ENCODE data around the gene SH3BGRL.
"Not testable (repeated sequence)": the region's sequence is repeated elsewhere in the genome, so short reads cannot be mapped to it uniquely, and the experiment has no call there.

Gene SH3BGRL

GRCh38 chrX:81305240-81305639 is 103.3 kb downstream of the SH3BGRL start:
- no peak for DNase-seq (ENCODE audit: low read depth)
- H3K4me3 ChIP-seq (replicated peaks; ENCODE audit: low read depth, low read length): no peak overlapping the region
- TF ChIP-seq, protein P1, sequence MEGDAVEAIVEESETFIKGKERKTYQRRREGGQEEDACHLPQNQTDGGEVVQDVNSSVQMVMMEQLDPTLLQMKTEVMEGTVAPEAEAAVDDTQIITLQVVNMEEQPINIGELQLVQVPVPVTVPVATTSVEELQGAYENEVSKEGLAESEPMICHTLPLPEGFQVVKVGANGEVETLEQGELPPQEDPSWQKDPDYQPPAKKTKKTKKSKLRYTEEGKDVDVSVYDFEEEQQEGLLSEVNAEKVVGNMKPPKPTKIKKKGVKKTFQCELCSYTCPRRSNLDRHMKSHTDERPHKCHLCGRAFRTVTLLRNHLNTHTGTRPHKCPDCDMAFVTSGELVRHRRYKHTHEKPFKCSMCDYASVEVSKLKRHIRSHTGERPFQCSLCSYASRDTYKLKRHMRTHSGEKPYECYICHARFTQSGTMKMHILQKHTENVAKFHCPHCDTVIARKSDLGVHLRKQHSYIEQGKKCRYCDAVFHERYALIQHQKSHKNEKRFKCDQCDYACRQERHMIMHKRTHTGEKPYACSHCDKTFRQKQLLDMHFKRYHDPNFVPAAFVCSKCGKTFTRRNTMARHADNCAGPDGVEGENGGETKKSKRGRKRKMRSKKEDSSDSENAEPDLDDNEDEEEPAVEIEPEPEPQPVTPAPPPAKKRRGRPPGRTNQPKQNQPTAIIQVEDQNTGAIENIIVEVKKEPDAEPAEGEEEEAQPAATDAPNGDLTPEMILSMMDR (IDR thresholded peaks at IDR 0.05; ENCODE audit: low read length, missing control alignments): no peak

DNA sequence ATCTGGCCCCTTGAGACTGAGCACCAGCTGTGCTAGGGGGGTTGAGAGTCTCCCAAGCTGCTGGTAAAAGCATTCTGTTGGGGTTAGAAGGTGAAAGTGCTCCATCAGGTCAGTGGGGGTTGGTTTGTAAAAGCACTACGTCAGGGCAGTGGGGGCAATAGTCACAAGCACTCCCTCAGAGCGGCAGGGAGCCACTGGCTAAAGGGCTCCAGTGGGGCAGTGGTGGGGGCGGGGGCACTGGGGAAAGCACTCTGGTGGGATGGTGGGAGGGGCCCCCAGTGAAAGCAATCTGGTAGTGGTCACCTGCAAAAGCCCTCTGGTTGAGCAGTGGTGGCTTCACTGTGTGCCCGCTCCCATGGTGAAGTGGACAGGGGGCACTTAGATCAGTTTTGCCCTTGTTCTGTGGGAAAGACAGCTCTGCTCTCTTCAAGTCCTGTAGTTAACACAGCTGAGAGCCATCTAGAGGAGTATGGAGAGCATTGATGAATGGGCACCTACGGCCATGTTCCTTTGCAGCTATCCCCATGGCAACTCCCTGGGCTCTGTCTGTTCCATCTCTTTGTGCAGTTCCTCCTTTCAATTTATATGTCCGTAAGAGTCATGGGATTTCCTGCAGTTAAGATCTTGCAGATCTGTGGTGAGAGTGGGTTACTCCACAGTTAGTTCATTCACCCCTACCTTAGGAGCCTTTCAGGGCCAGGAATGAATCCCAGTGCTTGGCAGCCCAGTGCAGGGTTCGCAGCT is 106.4 kb downstream of the SH3BGRL start:
- DNase-seq (ENCODE audit: low read depth): no peak
- TF ChIP-seq, protein P1 (IDR thresholded peaks at IDR 0.05; ENCODE audit: low read length, missing control alignments): no peak
- no peak overlapping the region for H3K4me3 ChIP-seq (replicated peaks; ENCODE audit: low read depth, low read length)

DNA sequence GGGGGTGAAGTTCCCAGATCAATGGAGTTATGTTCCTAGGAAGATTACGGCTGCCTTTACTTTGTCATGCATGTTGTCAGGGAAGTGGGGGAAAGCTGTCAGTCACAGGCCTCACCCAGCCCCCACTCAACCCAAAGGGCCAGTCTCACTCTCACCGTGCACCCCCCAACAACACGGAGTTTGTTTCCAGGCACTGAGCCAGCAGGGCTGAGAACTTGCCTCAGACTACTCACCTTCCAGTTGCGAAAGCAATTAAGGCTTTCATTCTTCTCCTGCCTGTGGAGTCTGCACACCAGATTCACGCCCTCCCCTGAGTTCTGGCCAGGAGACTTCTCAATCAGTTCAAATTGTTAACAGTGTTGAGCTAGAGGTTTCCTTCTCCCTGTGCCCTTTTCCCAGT is 114.3 kb downstream of the SH3BGRL start:
- TF ChIP-seq, protein P1 (IDR thresholded peaks at IDR 0.05; ENCODE audit: low read length, missing control alignments): no peak
- DNase-seq (ENCODE audit: low read depth): peak; percentile 38
- no peak overlapping the region for H3K4me3 ChIP-seq (replicated peaks; ENCODE audit: low read depth, low read length)

DNA sequence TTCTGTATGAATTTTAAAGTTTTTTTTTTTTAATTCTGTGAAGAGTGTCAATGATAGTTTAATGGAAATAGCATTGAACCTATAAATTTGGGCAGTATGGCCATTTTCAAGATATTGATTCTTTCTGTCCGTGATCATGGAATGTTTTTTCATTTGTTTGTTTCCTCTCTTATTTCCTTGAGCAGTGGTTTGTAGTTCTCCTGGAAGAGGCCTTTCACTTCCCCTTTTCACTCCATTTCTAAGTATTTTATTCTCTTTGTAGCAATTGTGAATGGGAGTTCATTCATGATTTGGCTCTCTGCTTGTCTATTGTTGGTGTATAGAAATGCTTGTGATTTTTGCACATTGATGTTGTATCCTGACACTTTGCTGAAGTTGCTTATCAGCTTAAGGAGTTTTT is 129.8 kb downstream of the SH3BGRL start:
- not testable (repeated sequence) for DNase-seq (ENCODE audit: low read depth); H3K4me3 ChIP-seq (replicated peaks; ENCODE audit: low read depth, low read length)

DNA sequence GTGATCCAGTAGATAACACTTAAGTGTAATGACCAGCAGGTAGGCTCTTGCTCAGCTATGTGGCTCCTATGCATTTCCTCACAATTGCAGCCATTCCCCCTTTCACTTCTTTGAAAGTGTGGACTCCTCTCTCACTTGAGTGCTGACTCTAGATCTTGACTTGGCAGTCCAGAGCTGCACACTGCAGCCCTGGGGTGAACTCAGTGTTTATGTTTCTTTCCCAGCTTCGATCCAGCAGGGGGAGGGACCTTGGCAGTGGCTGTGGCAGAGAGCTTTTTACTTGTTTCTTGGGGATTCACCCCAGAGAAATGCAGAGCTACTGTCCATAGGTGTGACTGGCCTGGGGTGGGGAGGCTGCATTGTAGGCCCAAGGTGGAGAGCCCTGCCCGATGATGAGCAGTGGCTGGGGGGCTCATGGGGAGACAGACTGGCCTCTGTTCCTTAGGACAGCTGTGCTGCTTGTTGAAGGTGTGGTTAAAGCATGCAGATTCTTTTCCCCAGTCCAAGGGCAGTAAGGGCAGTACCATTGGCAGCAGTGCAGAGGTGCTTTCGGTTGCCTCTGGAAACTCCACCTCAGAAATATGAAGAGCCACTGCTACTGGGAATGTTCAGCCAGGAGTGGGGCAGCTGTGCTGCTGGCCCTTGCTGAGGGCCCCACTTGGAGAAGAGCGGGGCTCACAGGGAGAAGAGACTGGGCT is 134.7 kb downstream of the SH3BGRL start:
- DNase-seq (ENCODE audit: low read depth): no peak
- TF ChIP-seq, protein P1 (IDR thresholded peaks at IDR 0.05; ENCODE audit: low read length, missing control alignments): no peak
- H3K4me3 ChIP-seq (replicated peaks; ENCODE audit: low read depth, low read length): no peak overlapping the region

- H3K4me3 ChIP-seq (replicated peaks; ENCODE audit: low read depth, low read length): no peak overlapping the region
- no peak for DNase-seq (ENCODE audit: low read depth)
- TF ChIP-seq, protein P1 (IDR thresholded peaks at IDR 0.05; ENCODE audit: low read length, missing control alignments): no peak
These were observed 135.9 kb downstream of the SH3BGRL start for GRCh38 chrX:81337805-81338204.

DNA sequence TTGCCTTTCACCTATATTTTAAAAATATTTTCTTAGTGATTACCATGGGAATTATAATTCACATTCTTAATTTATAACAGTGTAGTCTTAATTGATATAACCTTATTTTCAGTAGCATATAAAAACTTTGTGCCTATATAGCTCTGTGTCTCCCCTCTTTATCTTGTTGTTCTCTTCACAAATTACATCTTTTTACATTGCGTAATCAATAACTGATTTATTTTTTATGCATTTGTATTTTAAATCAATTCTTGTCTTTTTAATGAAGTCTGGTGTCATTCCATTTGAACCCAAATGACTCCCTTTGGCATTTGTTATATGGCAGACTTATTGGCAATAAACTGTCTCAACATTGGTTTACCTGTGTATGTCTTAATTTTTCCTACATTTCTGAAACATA is 137.0 kb downstream of the SH3BGRL start:
- TF ChIP-seq, protein P1 (IDR thresholded peaks at IDR 0.05; ENCODE audit: low read length, missing control alignments): no peak
- H3K4me3 ChIP-seq (replicated peaks; ENCODE audit: low read depth, low read length): no peak overlapping the region
- DNase-seq (ENCODE audit: low read depth): no peak

DNA sequence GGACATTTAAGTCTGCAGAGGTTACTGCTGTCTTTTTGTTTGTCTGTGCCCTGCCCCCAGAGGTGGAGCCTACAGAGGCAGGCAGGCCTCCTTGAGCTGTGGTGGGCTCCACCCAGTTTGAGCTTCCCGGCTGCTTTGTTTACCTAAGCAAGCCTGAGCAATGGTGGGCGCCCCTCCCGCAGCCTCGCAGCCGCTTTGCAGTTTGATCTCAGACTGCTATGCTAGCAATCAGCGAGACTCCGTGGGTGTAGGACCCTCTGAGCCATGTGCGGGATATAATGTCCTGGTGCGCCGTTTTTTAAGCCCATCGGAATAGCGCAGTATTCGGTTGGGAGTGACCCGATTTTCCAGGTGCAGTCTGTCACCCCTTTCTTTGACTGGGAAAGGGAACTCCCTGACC is 143.4 kb downstream of the SH3BGRL start:
- not testable (repeated sequence) for DNase-seq (ENCODE audit: low read depth); H3K4me3 ChIP-seq (replicated peaks; ENCODE audit: low read depth, low read length)

Data from fibroblast of pulmonary artery (primary cell).